GM21526 (cell line): ENCODE data around the gene JAKMIP3.

Experiments
- ATAC-seq: cut with Tn5 transposase; IDR thresholded peaks from one replicate; pipeline ENCODE4 v1.9.1; 2021; ENCODE audit warnings: moderate library complexity; ENCODE audit not compliant: unreplicated experiment, low FRiP score

The JAKMIP3 gene

DNA sequence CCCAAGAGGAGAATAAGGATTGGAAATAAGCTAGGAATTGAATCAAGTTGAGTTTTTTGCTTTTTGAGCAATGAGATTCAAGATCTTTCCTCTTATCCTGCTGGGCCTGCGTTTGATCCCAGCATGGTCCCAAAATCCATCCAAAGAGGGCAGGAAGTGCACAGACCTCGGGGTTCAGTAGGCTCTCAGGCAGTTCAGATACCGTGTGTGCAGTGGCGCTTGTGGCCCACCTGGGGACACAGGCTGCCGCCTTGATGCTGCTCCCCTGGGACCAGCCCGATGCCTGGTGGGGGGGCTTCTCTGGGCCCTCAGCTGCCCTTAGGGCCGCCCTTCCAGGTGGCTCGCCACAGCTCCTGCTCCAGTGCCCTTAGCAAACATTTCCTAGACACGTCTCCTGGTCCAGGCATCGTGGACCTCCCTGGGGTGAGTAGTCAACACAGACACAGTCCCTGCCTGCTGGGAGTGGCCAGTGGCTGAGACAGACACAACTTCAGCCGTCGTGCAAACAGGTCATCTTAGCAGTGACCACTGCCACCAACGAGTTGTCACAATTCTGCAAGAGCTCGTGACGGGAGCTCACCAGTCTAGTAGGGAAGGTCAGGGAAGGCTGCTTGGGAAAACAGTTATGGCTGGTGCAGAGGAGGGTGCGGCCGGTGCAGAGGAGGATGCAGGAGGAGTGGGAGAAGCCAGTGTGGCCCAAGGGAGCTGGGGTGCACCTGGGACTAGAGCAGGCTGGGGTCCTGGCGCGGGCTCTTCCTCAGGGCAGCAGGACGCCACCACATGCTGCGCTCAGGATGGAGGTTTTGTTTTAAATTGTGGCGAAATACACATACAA is 21.7 kb upstream of the JAKMIP3 start:
- no peak for ATAC-seq

DNA sequence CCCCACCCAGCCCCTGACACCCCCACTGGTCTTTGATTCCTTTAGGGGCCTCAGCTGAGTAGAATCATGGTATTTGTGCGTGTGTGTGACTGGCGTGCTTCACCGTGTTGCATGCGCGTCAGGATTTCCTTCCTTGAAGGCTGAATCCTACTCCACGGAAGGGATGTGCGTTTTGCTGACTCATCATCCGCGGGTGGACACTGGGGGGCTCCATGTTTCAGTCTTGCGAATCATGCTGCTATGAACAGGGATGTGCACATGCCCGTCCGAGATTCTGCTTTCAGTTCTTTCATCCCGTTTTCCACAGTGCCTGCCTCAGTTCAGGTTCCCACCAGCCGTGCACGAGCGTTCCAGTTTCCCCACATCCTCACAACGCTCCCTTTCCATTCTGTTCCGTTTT is 20.9 kb upstream of the JAKMIP3 start:
- ATAC-seq = no peak

DNA sequence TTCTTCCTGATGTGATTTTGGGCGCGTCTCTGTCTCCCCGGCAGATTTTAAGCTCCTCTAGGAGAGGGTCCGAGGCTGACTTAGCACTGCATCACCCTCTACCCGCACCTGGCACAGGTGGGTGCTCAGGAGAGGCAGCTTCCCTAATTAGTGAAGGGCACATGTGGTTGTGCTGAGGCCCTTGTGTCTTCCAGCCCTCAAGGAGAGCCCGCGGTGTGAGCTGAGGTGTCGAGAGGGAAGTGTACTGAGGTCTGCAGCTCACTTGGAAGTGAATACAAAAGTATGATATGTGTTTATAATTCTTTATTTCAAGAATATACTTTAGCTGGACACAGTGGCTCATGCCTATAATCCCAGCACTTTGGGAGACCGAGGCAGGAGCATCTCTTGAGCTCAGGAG is 20.4 kb upstream of the JAKMIP3 start:
- ATAC-seq = no peak

DNA sequence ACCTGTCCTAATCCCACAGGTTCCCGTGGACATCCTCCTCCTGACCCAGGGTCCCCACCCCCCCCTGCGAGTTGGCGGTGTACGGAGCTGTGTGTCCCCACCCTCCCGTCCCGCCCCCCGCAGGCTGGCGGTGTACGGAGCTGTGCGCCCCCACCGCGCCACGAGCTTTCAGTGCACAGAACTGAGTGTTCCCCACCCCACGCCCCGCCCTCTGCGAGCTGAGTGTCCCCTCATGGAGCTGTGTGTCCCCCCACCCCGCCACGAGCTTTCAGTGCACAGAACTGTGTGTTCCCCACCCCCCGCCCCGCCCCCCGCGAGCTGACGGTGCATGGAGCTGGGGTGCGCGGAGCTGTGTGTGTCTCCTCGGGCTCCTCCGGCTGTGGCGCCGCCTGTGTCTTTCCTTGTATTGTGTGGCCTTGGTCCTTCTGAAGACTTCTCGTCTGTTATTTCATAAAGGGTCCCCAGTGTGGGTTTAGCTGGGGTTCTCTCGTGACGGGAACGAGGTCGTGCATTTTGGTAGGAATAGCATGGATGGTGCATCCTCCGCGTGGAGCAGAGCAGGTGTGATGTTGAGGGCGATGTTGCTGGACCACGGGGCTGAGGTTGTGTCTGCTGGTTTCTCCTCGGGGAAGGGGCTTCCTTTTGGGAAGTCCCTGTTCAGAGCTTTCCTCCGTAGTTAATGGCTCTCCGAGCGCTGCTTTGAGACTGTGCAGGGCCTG is 18.0 kb upstream of the JAKMIP3 start:
- no peak for ATAC-seq

DNA sequence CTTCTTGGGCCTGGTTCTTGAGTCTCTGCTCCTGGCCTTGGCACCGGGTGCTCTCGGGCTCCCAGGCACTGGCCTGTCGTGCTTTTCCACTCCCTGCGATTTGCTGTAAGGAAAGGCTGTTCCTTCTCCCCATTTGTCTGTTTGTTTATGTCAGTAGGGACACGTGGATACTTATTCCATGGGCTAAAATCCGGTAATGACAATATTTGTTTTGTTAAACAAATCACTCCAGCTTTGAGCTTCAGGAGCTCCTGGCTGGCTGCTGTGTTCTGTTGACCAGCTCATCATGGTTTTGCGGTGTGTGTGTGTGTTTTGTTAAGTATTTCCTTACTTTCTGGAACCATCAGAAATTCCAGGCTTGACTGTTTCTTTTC is 17.5 kb upstream of the JAKMIP3 start:
- ATAC-seq = no peak

DNA sequence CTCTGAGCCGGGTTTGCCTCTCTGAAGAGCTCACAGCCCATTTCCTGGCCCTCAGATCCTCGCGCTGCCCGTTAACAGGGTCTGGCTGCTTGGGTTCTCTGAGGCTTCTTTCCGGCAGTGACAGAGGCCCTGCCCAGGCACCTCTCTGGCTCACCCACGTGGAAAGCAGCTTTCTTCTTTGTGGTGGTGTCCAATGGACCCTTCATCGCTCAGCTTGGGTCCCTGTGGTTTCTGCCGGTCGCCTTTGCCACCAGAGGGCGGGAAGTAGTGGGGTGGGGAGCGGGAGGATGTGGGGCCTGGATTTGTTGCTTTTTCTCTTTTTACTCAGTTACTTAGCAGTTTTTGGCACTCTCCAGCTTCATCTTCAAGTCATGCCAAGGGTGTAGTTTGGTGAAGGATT is 15.6 kb upstream of the JAKMIP3 start:
- ATAC-seq = no peak

DNA sequence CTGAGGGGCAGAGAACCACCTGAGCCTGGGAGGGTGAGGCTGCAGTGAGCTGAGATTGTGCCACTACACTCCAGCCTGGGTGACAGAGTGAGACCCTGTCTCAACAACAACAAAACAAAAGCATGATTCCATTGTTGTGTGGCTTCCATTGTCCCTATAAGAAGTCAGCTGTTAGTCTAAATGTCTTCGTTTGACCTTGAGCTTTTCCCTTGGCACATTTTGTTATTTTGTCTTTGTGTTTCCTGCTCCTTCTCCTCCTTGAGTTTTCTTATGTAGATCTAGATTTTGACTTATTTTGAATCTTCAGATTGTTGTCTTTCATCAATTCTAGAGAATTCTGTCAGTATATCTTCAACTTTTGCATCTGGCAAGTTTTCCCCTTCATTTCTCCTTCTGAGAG is 13.6 kb upstream of the JAKMIP3 start:
- ATAC-seq = no peak

DNA sequence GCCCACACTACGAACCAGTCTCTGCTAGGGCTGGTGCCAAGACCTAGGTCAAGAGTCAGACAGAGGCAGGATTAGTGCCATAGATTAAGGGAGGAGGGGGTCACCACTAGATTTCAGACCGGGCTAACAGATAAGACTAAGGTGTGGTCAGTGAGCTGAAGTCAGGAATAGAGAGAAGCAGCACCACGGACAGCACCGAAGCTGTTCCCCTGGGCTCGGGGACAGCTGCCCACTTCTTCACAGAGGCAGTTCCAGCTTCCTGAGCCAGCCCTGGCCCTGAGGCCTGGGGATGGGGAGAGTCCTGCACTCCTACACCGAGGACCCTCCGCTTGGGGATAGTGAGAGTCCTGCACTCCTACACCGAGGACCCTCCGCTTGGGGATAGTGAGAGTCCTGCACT is 11.2 kb upstream of the JAKMIP3 start:
- no peak for ATAC-seq

DNA sequence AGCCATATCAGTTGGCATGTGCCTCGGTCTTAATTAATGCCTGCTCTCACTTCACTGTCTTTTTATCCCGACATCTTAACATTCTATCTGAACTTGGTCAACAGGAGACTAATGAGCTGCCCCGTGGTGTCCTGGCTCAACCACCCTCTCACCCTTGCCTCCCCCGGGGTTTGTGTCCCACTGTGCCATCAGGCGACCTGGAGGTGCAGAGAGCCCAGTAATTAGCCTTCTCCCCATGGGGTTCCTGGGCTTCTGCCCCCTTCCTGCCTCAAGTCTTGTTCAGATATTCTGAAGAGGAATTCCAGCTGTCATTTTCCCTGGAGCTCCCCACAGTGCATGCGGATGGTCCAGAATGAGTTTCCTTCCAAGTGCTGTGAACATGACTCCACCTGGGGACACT is 10.1 kb upstream of the JAKMIP3 start:
- no peak for ATAC-seq

DNA sequence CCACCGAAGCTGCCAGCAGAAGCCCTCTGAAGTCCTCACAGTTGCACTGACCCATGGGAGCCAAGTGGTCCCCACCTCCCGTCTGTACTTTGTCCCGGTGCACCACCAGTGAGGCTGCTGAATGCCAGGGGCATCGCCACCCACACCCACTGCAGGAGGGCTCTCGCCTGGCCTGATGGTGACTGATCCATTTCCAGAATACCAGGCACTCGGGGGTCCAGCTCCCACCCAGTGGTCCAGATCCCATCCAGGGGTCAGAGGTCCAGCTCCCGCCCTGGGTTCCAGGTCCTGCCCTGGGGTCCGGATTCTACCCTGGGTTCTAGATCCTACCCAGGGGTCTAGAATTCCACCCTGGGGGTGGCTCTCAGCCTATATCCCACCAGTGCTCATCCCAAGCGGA is 9.1 kb upstream of the JAKMIP3 start:
- ATAC-seq = no peak

DNA sequence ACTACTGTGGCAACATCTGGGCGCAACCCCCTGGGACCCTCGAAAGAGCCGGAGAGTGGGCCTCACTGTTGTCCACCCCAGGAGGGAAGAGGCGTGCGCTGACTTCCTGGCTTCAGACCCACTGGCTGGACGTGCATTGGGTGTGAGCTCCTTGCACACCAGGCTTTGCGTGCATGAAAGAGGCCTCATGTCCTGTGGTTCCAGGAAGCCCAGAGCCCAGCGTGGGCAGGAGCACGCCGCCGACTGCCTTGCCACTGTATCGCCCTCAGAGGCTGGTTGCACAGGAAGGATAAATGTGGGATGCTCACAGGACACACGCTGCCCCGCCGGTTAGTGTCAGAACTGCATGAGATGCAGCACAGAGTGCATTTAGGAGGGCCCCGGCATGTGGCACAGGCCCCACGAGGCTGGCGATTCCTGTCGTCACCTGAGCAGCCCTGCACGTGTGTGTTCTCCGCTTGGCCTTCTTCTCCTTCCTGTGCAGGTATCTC is 8.5 kb upstream of the JAKMIP3 start:
- no peak for ATAC-seq

DNA sequence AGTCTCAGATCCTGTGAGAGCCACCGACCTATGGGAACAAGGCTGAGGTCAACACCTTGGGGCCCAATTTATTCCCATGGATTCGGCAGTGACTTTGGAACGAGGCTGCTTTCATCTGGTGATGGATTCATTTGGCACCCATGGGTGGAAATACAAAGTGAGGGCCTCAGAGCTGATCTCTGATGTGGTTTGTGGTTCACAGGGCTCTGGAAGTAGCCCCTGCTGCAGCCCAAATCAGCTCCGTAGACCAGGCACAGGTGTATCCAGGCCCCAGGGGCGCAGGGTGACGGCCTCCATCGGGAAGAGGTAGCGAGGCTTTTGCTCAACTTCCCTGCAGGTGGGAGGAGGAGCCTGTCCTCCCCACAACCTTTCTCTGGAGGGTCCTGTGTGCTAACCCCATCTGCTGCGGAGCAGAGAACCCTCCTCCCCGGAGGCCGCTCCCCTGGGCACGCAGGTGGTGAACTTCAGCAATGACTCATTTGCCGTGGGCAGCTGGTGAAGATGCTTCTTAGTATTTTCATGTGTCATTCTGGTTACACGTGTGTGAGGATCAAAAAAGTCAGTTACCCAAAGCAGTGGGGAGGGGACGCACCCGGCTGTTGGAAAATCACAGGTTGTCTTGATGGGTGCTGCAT is 7.5 kb upstream of the JAKMIP3 start:
- no peak for ATAC-seq

DNA sequence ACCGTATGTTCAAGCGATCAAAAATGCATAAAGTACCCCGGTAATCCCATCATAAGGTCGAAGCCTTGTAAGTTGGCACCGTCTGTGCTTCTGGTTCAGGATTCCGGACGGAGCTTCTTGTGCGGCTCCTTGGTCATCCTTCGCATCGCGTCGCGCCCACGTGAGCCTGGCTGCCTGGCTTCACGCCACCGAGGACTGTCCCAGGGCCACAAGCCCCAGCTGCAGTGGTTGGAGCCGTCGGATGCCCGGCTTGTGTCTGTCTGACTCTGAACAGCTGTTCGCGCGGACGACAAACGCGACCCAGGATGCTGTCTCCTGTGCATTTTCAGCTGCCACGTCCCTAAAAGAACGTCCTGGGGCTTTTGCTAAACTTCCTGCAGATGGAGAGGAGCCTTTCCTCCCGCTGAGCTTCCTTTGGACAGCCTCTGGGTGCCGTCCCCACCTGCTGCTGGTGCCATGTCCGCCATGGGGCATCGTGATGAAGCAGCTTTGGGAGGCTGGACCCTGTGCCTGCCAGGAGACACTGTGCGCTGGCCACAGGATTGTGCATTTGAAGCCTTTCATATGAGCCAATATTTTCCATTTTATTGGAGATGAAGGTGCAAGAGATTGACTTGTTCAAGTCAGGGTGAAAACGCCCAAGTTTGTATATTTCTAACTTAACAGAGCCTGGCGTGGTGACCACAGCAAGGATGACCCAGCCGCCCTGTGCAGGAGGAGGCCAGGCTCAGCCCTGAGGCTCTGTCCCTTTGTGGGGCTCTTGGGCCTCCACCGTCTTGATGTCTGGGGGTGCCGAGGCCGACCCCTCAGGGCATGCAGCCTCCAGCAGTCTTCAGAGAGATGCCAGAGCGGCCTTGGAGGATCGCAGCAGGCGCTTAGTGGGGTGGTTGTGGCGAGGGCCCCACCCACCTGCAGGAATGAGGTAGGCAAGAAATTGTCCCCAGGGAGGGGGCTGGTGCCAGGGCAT is 6.7 kb upstream of the JAKMIP3 start:
- ATAC-seq = no peak

DNA sequence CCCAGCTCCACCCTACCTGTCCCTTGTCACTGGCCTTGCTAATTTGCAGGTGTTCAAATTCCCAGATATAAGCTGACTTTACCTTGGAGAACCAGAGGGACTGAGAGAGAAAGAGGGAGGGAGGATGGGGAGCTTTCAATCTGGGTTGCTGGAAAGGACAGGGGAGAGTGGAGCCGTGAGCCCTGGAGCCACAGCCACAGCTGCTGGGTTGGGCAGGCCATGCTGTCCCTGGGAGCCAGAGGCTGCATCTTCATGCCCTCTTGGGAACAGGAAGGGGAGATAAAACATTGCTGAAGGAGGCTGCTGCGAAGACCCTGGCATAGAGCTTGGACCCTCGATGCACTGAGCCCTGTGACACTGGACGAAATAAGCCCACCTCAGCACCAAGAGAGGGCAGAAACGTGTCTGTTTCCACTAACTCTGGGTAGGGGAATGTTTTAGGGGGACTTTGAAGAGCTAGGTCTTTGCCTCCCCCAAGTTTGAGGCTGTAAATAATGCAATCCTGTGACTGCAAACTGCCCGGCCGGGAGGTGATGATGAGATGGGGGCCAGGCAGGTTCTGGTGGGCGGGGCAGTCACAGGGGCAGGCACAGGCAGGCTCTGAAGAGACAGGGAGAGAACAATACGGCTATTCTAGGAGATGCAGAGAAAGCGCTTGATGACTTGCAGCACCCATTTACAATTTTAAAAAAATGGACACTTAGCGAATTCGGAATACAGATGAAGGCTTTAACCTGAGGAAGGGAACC is 5.8 kb upstream of the JAKMIP3 start:
- no peak for ATAC-seq

DNA sequence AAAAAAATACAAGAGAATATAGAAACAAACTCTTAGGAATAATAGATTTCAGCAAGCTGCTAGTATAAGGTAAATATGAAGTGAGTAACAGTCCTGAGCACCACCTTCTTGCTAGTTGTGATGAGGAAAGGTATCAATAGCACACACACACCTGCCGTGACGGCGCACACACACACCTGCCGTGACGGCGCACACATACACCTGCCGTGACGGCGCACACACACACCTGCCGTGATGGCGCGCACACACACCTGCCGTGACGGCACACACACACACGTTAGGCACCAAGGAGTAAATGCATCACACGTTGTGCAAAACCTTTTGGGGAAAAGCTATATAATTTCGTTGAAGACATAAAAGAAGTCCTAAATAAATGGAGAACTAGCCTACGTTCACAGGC is 4.7 kb upstream of the JAKMIP3 start:
- ATAC-seq = no peak

DNA sequence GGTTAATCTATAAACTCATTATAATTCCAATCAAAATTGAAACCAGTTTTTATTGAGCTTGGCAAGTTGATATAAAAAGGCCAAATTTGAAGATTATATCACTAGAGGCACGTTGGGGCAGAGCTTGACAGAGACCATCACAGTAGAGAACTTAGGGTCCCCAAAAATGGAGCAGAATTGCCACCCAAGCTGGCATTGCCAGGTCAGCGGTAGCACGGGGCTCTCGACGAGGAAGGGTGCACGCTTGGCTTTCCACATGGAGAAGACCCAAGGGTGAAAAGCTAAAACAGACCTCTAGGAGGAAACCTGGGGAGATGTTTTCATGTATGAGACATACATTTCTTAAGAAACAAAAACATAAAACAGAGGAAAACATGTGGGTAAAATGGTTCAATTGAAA is 4.3 kb upstream of the JAKMIP3 start:
- ATAC-seq = no peak

DNA sequence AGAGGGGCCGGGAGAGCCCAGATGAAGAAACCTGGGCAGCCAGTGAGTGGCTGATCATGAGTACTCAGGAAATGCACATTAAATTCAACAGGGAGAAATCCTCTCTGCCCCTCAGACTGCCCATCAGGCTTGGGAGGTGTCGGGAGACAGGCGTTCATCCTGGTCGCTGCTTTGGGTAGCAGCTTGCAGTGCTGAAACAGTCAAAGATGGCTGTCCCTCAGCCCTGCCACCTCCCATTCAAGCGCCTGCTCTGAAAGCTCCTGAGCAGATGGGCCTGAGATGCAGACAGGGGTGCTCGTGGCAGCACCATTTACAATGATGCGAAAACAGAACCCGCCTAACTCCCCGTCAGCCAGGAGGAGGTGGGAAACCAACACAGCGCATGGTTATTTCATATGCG is 3.6 kb upstream of the JAKMIP3 start:
- no peak for ATAC-seq

DNA sequence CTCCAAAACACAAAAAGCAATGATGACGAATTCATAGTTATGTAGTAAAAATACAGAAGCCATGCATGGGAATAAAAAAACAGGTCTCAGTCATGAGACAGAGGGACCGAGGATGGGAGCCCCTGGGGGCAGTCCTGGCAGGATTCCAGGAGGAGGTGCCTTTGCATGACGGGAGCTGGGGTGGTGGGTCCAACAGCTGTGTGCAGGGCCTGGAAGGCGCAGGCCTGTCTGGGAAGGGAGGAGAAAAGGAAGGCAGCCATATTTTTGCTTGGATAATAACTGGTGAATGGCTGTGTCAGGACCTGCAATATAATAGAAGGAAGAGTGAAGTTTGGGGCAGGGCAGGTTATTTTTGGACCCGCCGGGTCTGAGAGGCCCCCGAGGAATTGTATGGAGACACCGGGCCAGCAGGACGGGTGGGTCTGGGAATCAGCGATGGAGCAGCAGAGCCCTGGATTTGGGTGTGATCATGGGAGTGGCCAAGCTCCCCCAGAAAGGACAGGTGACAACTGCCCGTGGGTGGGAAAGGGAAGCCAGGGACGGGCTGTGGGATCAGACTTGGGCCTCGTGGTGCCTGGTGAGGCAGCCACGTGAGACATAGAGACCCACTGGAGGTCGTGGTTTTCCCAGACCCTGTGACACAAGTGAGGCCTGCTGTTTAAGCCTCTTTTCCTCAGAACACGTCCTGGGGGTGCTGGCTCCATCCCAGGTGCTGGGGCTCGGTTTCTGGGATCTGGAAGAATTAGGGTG is 2.9 kb upstream of the JAKMIP3 start:
- ATAC-seq = no peak

DNA sequence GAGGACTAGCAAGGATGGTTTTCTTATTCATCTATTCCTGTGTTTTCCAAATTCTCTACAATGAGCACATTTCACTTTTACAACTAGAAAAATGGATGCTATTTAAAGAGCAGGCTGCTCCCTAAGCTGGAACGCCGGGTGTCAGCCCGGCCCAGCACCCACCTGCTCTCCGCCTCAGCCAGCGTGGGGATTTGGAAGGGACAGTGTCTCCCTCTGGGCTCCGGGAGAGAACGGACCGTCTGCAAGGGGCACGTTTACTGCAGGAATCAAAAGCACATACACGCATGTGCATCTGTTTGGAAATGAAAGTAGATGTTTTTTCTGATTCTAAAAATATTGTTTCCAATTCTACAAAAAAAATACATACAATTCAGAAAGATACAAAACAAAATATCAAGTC is 2.3 kb upstream of the JAKMIP3 start:
- no peak for ATAC-seq
